ENCODE results near the gene CARD14.

The CARD14 gene

GRCh38 chr17:80212962-80213642 is 43.3 kb downstream of the CARD14 start:
- no peak overlapping the region for H3K27ac Mint-ChIP-seq
- no peak for DNase-seq

GRCh38 chr17:80213643-80213975 is 43.8 kb downstream of the CARD14 start:
- Mint-ChIP-seq H3K36me3 (ENCODE audit: insufficient read depth) (peaks cover 38% of the 10 kb centered on the region), H3K4me3 (no peak overlapping the region)
- no peak for ATAC-seq (replicated peaks)

More at GRCh38 chr17:80212962-80213642, 43.3 kb downstream of the CARD14 start:
- H3K36me3 Mint-ChIP-seq (ENCODE audit: insufficient read depth): peaks cover 38% of the 10 kb centered on the region
- H3K27me3 Mint-ChIP-seq: no peaks in the 10 kb centered on the region
- no peak overlapping the region for H3K4me3 Mint-ChIP-seq
- no peak for ATAC-seq (replicated peaks)
- H3K4me1 Mint-ChIP-seq (ENCODE audit: low read depth in 2 of 2): peaks cover 6 to 10% of the 10 kb centered on the region in 2 donors
- H3K9me3 Mint-ChIP-seq: no peaks in the 10 kb centered on the region

GRCh38 chr17:80214012-80214877 is 44.4 kb downstream of the CARD14 start:
- H3K27me3 Mint-ChIP-seq: no peaks in the 10 kb centered on the region
- H3K27ac Mint-ChIP-seq: no peak overlapping the region
- no peaks in the 10 kb centered on the region for H3K9me3 Mint-ChIP-seq
- no peak for DNase-seq
- H3K36me3 Mint-ChIP-seq (ENCODE audit: insufficient read depth): peaks cover 37% of the 10 kb centered on the region
- H3K4me1 Mint-ChIP-seq (ENCODE audit: low read depth in 2 of 2): peaks cover 12 to 18% of the 10 kb centered on the region in 2 donors
- no peak for ATAC-seq (replicated peaks)
- H3K4me3 Mint-ChIP-seq: no peak overlapping the region

More at GRCh38 chr17:80213643-80213975, 43.8 kb downstream of the CARD14 start:
- DNase-seq: no peak
- H3K27me3 Mint-ChIP-seq: no peaks in the 10 kb centered on the region
- no peak overlapping the region for H3K27ac Mint-ChIP-seq
- no peaks in the 10 kb centered on the region for H3K9me3 Mint-ChIP-seq
- peaks cover 8 to 14% of the 10 kb centered on the region in 2 donors for H3K4me1 Mint-ChIP-seq (ENCODE audit: low read depth in 2 of 2)

GRCh38 chr17:80214878-80215210 is 45.0 kb downstream of the CARD14 start:
- peaks cover 38% of the 10 kb centered on the region for H3K36me3 Mint-ChIP-seq (ENCODE audit: insufficient read depth)
- no peaks in the 10 kb centered on the region for H3K9me3 Mint-ChIP-seq
- no peak for DNase-seq
- no peak overlapping the region for H3K27ac Mint-ChIP-seq
- peaks cover 12 to 24% of the 10 kb centered on the region in 2 donors for H3K4me1 Mint-ChIP-seq (ENCODE audit: low read depth in 2 of 2)
- no peak for ATAC-seq (replicated peaks)
- no peak overlapping the region for H3K4me3 Mint-ChIP-seq
- H3K27me3 Mint-ChIP-seq: no peaks in the 10 kb centered on the region

GRCh38 chr17:80216473-80217456 is 46.9 kb downstream of the CARD14 start:
- ATAC-seq (replicated peaks): no peak
- Mint-ChIP-seq H3K27me3 (no peaks in the 10 kb centered on the region), H3K36me3 (ENCODE audit: insufficient read depth) (peaks cover 35% of the 10 kb centered on the region), H3K4me3 (peak overlapping the region; percentile 32 to 95), H3K27ac (peak overlapping the region; percentile 27 to 46), H3K9me3 (no peaks in the 10 kb centered on the region), H3K4me1 (ENCODE audit: low read depth in 2 of 2) (peaks cover 18 to 27% of the 10 kb centered on the region in 2 donors)
- DNase-seq: no peak

GRCh38 chr17:80217703-80218362 is 48.0 kb downstream of the CARD14 start:
- DNase-seq: no peak
- ATAC-seq (replicated peaks): no peak
- Mint-ChIP-seq H3K27ac (peak overlapping the region in 1 of 2 donors; percentile 27), H3K27me3 (no peaks in the 10 kb centered on the region), H3K4me3 (peak overlapping the region; percentile 32 to 95), H3K36me3 (ENCODE audit: insufficient read depth) (peaks cover 36% of the 10 kb centered on the region), H3K9me3 (no peaks in the 10 kb centered on the region), H3K4me1 (ENCODE audit: low read depth in 2 of 2) (peaks cover 18 to 27% of the 10 kb centered on the region in 2 donors)

GRCh38 chr17:80218391-80218790 is 48.6 kb downstream of the CARD14 start:
- ATAC-seq (replicated peaks) (no peak), DNase-seq (no peak)
- Mint-ChIP-seq H3K4me3 (peak overlapping the region; percentile 84 to 95), H3K27ac (peak overlapping the region in 1 of 2 donors; percentile 94), H3K36me3 (ENCODE audit: insufficient read depth) (peaks cover 30% of the 10 kb centered on the region), H3K4me1 (ENCODE audit: low read depth in 2 of 2) (peaks cover 18 to 28% of the 10 kb centered on the region in 2 donors), H3K9me3 (no peaks in the 10 kb centered on the region), H3K27me3 (no peaks in the 10 kb centered on the region)

GRCh38 chr17:80219013-80219762 is 49.4 kb downstream of the CARD14 start:
- peak; percentile 92 for ATAC-seq (replicated peaks)
- Mint-ChIP-seq H3K4me3 (peak overlapping the region; percentile 84 to 95), H3K36me3 (ENCODE audit: insufficient read depth) (peaks cover 30% of the 10 kb centered on the region), H3K4me1 (ENCODE audit: low read depth in 2 of 2) (peaks cover 22 to 29% of the 10 kb centered on the region in 2 donors), H3K9me3 (no peaks in the 10 kb centered on the region), H3K27ac (peak overlapping the region; percentile 94 to 97), H3K27me3 (no peaks in the 10 kb centered on the region)
- peak; percentile 92 to 94 (median 93) for DNase-seq

GRCh38 chr17:80219763-80220053 is 49.9 kb downstream of the CARD14 start:
- peak overlapping the region; percentile 84 to 95 for H3K4me3 Mint-ChIP-seq
- H3K9me3 Mint-ChIP-seq: no peaks in the 10 kb centered on the region
- H3K4me1 Mint-ChIP-seq (ENCODE audit: low read depth in 2 of 2): peaks cover 23 to 29% of the 10 kb centered on the region in 2 donors
- H3K36me3 Mint-ChIP-seq (ENCODE audit: insufficient read depth): peaks cover 28% of the 10 kb centered on the region
- H3K27ac Mint-ChIP-seq: peak overlapping the region; percentile 94 to 97
- ATAC-seq (replicated peaks) (peak; percentile 24), DNase-seq (no peak)
- H3K27me3 Mint-ChIP-seq: no peaks in the 10 kb centered on the region

- peak; percentile 30 to 41 (median 40) for DNase-seq
- ATAC-seq (replicated peaks): peak; percentile 50
- Mint-ChIP-seq H3K9me3 (no peaks in the 10 kb centered on the region), H3K36me3 (ENCODE audit: insufficient read depth) (peaks cover 32% of the 10 kb centered on the region), H3K27ac (peak within 1 kb of the TSS; percentile 94 to 97), H3K4me1 (ENCODE audit: low read depth in 2 of 2) (peaks cover 23 to 29% of the 10 kb centered on the region in 2 donors), H3K27me3 (no peaks in the 10 kb centered on the region), H3K4me3 (peak within 1 kb of the TSS; percentile 84 to 95)
Observed at GRCh38 chr17:80220054-80220735, 50.4 kb downstream of the CARD14 start, which contains the start of the genes SGSH and SLC26A11. SGSH (minus strand) TSS chr17:80220333; CDS start chr17:80220313, 20 bp downstream. SLC26A11 (plus strand) TSS chr17:80220427; CDS start chr17:80221561, 1,134 bp downstream.

- Mint-ChIP-seq H3K36me3 (ENCODE audit: insufficient read depth) (peaks cover 32% of the 10 kb centered on the region), H3K27ac (peak overlapping the region in 1 of 2 donors; percentile 29), H3K4me3 (peak overlapping the region; percentile 71 to 73), H3K4me1 (ENCODE audit: low read depth in 2 of 2) (peaks cover 23 to 29% of the 10 kb centered on the region in 2 donors), H3K9me3 (no peaks in the 10 kb centered on the region), H3K27me3 (no peaks in the 10 kb centered on the region)
- DNase-seq (no peak), ATAC-seq (replicated peaks) (no peak)
Observed at GRCh38 chr17:80220736-80221215, 50.9 kb downstream of the CARD14 start.

All from effector memory CD8-positive, alpha-beta T cell (primary cell).